HEK293 (cell line): Measurements from ENCODE around the gene EMB.

Experiments used
- AEBP2 ChIP-seq: fragments of 450-650 bp; formaldehyde crosslinking; IDR thresholded peaks from 2 replicates; pipeline ENCODE4 v1.5.1; 2016; ENCODE audit warnings: missing biosample characterization, missing genetic modification characterization, borderline replicate concordance
- BCL11B ChIP-seq: fragments of 450-650 bp; formaldehyde crosslinking; IDR thresholded peaks from 2 replicates; pipeline ENCODE4 v1.5.1; 2016; ENCODE audit warnings: low read depth, missing biosample characterization, missing genetic modification characterization
- HOXA7 ChIP-seq: sonication (generic); formaldehyde crosslinking; IDR thresholded peaks from 2 replicates; pipeline ENCODE4 v1.8.1; 2022; ENCODE audit warnings: missing genetic modification reagents, borderline replicate concordance
- KLF7 ChIP-seq: fragments of 450-650 bp; formaldehyde crosslinking; IDR thresholded peaks from 2 replicates; pipeline ENCODE4 v1.5.1; 2016; ENCODE audit warnings: missing biosample characterization, missing genetic modification characterization, borderline replicate concordance
- PATZ1 ChIP-seq: fragments of 450-650 bp; formaldehyde crosslinking; IDR thresholded peaks from 2 replicates; pipeline ENCODE4 v1.5.1; 2016; ENCODE audit warnings: missing biosample characterization, missing genetic modification characterization
- PRDM4 ChIP-seq: fragments of 450-650 bp; formaldehyde crosslinking; IDR thresholded peaks from 2 replicates; pipeline ENCODE4 v1.5.1; 2017; ENCODE audit warnings: missing biosample characterization, missing genetic modification characterization
- RBAK ChIP-seq: fragments of 450-650 bp; formaldehyde crosslinking; IDR thresholded peaks from 2 replicates; pipeline ENCODE4 v1.5.1; 2016; ENCODE audit warnings: missing biosample characterization, missing genetic modification characterization
- SCRT2 ChIP-seq: fragments of 450-650 bp; formaldehyde crosslinking; IDR thresholded peaks from 2 replicates; pipeline ENCODE4 v1.5.1; 2016; ENCODE audit warnings: missing biosample characterization, missing genetic modification characterization
- SP7 ChIP-seq: fragments of 450-650 bp; formaldehyde crosslinking; IDR thresholded peaks from 2 replicates; pipeline ENCODE4 v1.5.1; 2016; ENCODE audit warnings: missing biosample characterization, missing genetic modification characterization
- YY2 ChIP-seq: fragments of 450-650 bp; formaldehyde crosslinking; IDR thresholded peaks from 2 replicates; pipeline ENCODE4 v1.5.1; 2016; ENCODE audit warnings: missing biosample characterization, missing genetic modification characterization
- ZBTB1 ChIP-seq: fragments of 450-650 bp; formaldehyde crosslinking; IDR thresholded peaks from 2 replicates; pipeline ENCODE4 v1.5.1; 2016; ENCODE audit warnings: missing biosample characterization, missing genetic modification characterization
- ZBTB11 ChIP-seq: fragments of 450-650 bp; formaldehyde crosslinking; conservative IDR thresholded peaks from 2 replicates; pipeline ENCODE4 v1.5.1; 2016; ENCODE audit warnings: low read depth, missing biosample characterization, missing genetic modification characterization
- ZBTB17 ChIP-seq: fragments of 450-650 bp; formaldehyde crosslinking; IDR thresholded peaks from 2 replicates; pipeline ENCODE4 v1.5.1; 2016; ENCODE audit warnings: missing biosample characterization, missing genetic modification characterization
- ZBTB44 ChIP-seq: fragments of 450-650 bp; IDR thresholded peaks from 2 replicates; pipeline ENCODE4 v1.5.1; 2018; ENCODE audit warnings: missing biosample characterization, mild to moderate bottlenecking, missing genetic modification characterization
- ZBTB8A ChIP-seq: fragments of 450-650 bp; formaldehyde crosslinking; IDR thresholded peaks from 2 replicates; pipeline ENCODE4 v1.5.1; 2016; ENCODE audit warnings: missing biosample characterization, missing genetic modification characterization
- ZFHX2 ChIP-seq: fragments of 450-650 bp; formaldehyde crosslinking; conservative IDR thresholded peaks from 2 replicates; pipeline ENCODE4 v1.5.1; 2016; ENCODE audit warnings: missing biosample characterization, missing genetic modification characterization
- ZFP3 ChIP-seq: fragments of 450-650 bp; formaldehyde crosslinking; IDR thresholded peaks from 2 replicates; pipeline ENCODE4 v1.5.1; 2016; ENCODE audit warnings: low read depth, missing biosample characterization, missing genetic modification characterization
- ZFP37 ChIP-seq: fragments of 450-650 bp; formaldehyde crosslinking; IDR thresholded peaks from 2 replicates; pipeline ENCODE4 v1.5.1; 2016; ENCODE audit warnings: missing biosample characterization, missing genetic modification characterization
- ZNF114 ChIP-seq: fragments of 450-650 bp; formaldehyde crosslinking; IDR thresholded peaks from 2 replicates; pipeline ENCODE4 v1.5.0; 2017; ENCODE audit warnings: missing biosample characterization, missing genetic modification characterization
- ZNF132 ChIP-seq: fragments of 450-650 bp; formaldehyde crosslinking; IDR thresholded peaks from 2 replicates; pipeline ENCODE4 v1.5.1; 2017; ENCODE audit warnings: missing biosample characterization, missing genetic modification characterization, borderline replicate concordance
- ZNF239 ChIP-seq: fragments of 450-650 bp; formaldehyde crosslinking; IDR thresholded peaks from 2 replicates; pipeline ENCODE4 v1.5.1; 2016; ENCODE audit warnings: missing biosample characterization, missing genetic modification characterization
- ZNF24 ChIP-seq: fragments of 450-650 bp; formaldehyde crosslinking; IDR thresholded peaks from 2 replicates; pipeline ENCODE4 v1.5.1; 2016; ENCODE audit warnings: missing biosample characterization, missing genetic modification characterization
- ZNF394 ChIP-seq: fragments of 450-650 bp; formaldehyde crosslinking; IDR thresholded peaks from 2 replicates; pipeline ENCODE4 v1.5.1; 2016; ENCODE audit warnings: missing biosample characterization, missing genetic modification characterization, mild to moderate bottlenecking, moderate library complexity, borderline replicate concordance
- ZNF513 ChIP-seq: fragments of 450-650 bp; IDR thresholded peaks from 2 replicates; pipeline ENCODE4 v1.5.1; 2018; ENCODE audit warnings: missing biosample characterization, missing genetic modification characterization
- ZNF558 ChIP-seq: fragments of 450-650 bp; formaldehyde crosslinking; IDR thresholded peaks from 2 replicates; pipeline ENCODE4 v1.5.1; 2016; ENCODE audit warnings: missing biosample characterization, missing genetic modification characterization
- ZNF776 ChIP-seq: fragments of 450-650 bp; formaldehyde crosslinking; IDR thresholded peaks from 2 replicates; pipeline ENCODE4 v1.5.0; 2017; ENCODE audit warnings: missing biosample characterization, missing genetic modification characterization, borderline replicate concordance
- ZSCAN16 ChIP-seq: fragments of 450-650 bp; formaldehyde crosslinking; IDR thresholded peaks from 2 replicates; pipeline ENCODE4 v1.5.1; 2016; ENCODE audit warnings: missing biosample characterization, missing genetic modification characterization

EMB gene

GRCh38 chr5:50440651-50441492, at the start of gene EMB (continued):
- TF ChIP-seq ZFHX2 (tag by site-specific recombination) (peak; percentile 45), ZNF24 (no peak), BCL11B (tag by site-specific recombination) (no peak), SCRT2 (tag by site-specific recombination) (no peak), ZNF394 (tag by site-specific recombination) (peak; percentile 72; the same call in 1 of the 2 replicates), YY2 (tag by site-specific recombination) (no peak), ZNF776 (tag by site-specific recombination) (no peak), PRDM4 (tag by site-specific recombination) (no peak), ZNF132 (tag by site-specific recombination) (no peak), ZFP3 (0 out of 2 replicates have a peak, but pooled peaks have one; percentile 20), ZBTB11 (tag by site-specific recombination) (peak; percentile 91), ZSCAN16 (tag by site-specific recombination) (peak; percentile 39; the same call in 1 of the 2 replicates), PATZ1 (tag by site-specific recombination) (peak; percentile 72), RBAK (tag by site-specific recombination) (no peak), ZNF239 (tag by site-specific recombination) (no peak), SP7 (tag by site-specific recombination) (peak; percentile 58; the same call in 1 of the 2 replicates), HOXA7 (no peak), AEBP2 (no peak), ZNF558 (tag by site-specific recombination) (no peak), ZFP37 (tag by site-specific recombination) (peak; percentile 84), ZNF513 (no peak), ZBTB1 (tag by site-specific recombination) (no peak), ZBTB8A (tag by site-specific recombination) (peak; percentile 90), KLF7 (tag by site-specific recombination) (peak; percentile 46; the same call in 1 of the 2 replicates), ZBTB44 (tag by site-specific recombination) (no peak), ZNF114 (tag by site-specific recombination) (no peak), ZBTB17 (tag by site-specific recombination) (peak; percentile 92)
